GM21786 (cell line): ENCODE data around the gene SV2C.

ENCODE experiments used
- ATAC-seq: cut with Tn5 transposase; IDR thresholded peaks from one replicate; pipeline ENCODE4 v1.9.1; 2021; ENCODE audit not compliant: unreplicated experiment

The SV2C gene

GRCh38 chr5:76376148-76376865 is 293.1 kb downstream of the SV2C start:
- ATAC-seq = no peak

- ATAC-seq = no peak
Observed at GRCh38 chr5:76376866-76377230, 293.7 kb downstream of the SV2C start.

GRCh38 chr5:76378355-76378754 is 295.2 kb downstream of the SV2C start:
- ATAC-seq = no peak

GRCh38 chr5:76379316-76379715 is 296.1 kb downstream of the SV2C start:
- ATAC-seq = no peak

- no peak for ATAC-seq
Observed at GRCh38 chr5:76379855-76380254, 296.7 kb downstream of the SV2C start.

- no peak for ATAC-seq
Observed at GRCh38 chr5:76380346-76381066, 297.3 kb downstream of the SV2C start.

- ATAC-seq = no peak
Observed at GRCh38 chr5:76383126-76383832, 300.1 kb downstream of the SV2C start.

- no peak for ATAC-seq
Observed at GRCh38 chr5:76384189-76384588, 301.0 kb downstream of the SV2C start.

GRCh38 chr5:76384705-76385104 is 301.5 kb downstream of the SV2C start:
- ATAC-seq = no peak

GRCh38 chr5:76385540-76385939 is 302.4 kb downstream of the SV2C start:
- no peak for ATAC-seq

GRCh38 chr5:76386360-76386759 is 303.2 kb downstream of the SV2C start:
- no peak for ATAC-seq

- ATAC-seq = no peak
Observed at GRCh38 chr5:76388236-76388635, 305.1 kb downstream of the SV2C start.

GRCh38 chr5:76388791-76389512 is 305.8 kb downstream of the SV2C start:
- ATAC-seq = no peak

- ATAC-seq = no peak
Observed at GRCh38 chr5:76389513-76390154, 306.5 kb downstream of the SV2C start.

- ATAC-seq = no peak
Observed at GRCh38 chr5:76391014-76391413, 307.8 kb downstream of the SV2C start.

- ATAC-seq = no peak
Observed at GRCh38 chr5:76393035-76393680, 310.0 kb downstream of the SV2C start.

- ATAC-seq = no peak
Observed at GRCh38 chr5:76397200-76397599, 314.0 kb downstream of the SV2C start.

- ATAC-seq = no peak
Observed at GRCh38 chr5:76399268-76399667, 316.1 kb downstream of the SV2C start.

- ATAC-seq = no peak
Observed at GRCh38 chr5:76400466-76400865, 317.3 kb downstream of the SV2C start.

GRCh38 chr5:76401801-76402250 is 318.6 kb downstream of the SV2C start:
- no peak for ATAC-seq
